GM19193 (cell line): ENCODE measurements around the gene LYL1.

Experiments used
- POLR2A ChIP-seq: IDR thresholded peaks from 4 replicates; pipeline ENCODE4 v1.6.1; 2011; ENCODE audit not compliant: insufficient read depth, insufficient read length; ENCODE audit errors: extremely low read depth

Gene LYL1

DNA sequence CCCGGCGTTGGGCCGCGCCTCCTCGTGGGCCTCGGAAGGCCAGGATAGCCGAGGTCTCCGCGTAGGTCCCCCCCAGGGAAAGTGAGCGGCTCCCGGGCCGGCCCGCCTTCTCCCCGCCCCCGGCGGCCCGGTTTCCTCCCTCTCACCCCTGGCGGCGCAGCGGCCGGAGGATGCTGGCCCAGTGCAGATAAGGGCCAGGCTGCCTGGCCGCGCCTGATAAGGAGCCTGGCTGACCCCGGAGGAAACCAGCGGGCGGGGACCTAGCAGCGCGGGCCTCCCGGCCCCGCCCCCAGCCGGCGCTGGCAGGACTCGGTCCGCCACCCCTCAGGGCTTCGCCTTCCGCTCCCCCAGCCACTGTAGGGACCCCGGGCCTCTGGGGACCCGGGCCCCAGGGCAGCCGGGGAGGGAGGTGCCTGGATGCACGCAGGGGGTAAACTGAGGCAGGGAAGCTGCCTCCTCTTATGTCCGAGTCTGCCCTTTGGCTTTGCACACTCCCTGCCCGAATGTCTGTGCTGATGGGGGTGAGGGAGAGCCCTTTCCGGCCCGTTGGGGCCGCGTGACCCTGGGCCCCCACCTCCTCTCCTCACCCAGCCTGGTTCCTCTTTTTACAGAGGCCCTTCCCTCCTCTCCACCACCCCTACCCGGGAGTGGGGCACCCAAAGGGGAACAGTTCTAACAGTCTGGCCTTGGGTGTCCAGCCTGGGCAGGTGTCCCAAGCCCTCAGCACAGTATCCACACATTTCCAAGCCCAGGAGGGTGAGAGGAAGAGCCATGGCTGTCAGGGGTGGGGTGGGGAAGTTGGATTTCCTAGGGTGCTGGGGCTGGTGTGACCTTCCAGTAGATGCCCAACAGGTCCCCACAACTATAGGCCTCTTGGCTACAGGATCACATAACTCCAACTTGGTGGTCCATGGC, at the start of gene LYL1:
Gene LYL1 (minus strand): TSS at position 193 of the 915 bp plus-strand sequence. CDS start 1,687 bp downstream, outside the sequence.
- peak; percentile 64 for TF ChIP-seq POLR2A

DNA sequence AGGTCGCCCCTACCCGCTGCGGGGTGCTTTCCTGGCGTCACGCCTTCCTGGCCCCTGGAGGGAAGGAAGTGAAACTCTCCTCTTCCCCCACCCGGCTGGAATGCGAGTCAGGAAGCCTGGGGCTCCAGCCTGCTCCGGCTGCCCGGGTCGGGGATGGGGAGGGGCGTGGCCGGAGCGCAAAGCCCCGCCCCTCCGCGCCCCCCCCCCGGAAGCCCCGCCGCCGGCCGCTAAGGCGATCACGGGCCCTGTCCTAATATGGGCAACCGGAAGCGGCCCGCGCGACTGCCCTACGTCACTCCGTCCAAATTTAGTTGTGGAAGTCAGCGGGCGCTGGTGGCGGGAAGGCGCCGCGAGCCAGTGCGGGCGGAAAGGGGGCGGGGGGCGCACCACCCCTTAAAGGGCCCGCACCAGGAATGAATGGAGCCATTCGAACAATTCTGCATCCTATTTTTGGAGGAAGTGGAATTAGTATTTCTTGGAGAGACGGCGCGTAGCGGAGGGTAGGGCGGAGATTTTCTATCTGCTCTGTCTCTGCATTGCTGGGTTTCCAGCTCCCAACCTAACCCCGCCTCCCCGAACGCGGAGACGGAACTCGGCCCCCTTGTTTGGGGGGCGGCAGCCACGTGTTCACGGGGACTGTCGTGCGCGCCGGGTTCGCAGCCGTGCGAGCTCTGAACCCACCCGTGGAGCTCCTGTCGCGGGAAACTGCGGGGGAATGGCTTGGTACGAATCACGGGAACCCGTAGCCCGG, 49.1 kb upstream of the LYL1 start:
- TF ChIP-seq POLR2A, result peak; percentile 56

DNA sequence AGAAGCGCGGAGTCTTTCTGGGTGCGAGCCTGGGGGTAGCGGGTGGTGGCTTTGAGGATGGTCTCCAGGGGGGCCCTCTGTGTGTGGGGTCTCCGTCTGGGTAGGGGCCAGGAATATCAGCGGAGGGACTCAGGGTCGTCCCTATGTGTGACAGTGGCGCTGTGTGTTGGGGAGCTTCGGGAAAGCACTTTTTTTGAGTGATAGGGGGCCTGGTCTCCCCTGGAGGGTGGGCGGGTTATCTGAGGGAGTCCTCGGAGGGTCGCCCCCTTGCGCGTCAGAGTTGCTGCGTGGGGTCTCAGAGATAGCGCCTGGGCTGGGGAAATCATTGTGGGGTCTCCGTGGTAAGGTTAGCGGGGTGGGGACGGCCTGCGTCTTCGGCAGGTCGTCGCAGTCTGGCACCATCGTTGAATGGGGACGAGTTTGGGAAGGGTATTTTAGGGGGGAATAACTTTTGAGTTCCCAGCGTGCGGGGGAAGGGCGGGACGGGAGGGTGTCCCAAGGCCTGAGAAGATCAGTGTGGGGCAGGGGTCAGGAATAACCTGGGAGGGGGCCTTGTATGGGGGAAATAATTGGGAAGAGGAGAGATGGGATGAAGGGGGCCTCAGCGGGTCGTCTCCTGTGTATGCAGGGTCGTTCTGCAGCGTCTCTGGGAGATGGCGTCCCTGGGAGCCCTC, 48.4 kb upstream of the LYL1 start:
- peak; percentile 11 for TF ChIP-seq POLR2A

DNA sequence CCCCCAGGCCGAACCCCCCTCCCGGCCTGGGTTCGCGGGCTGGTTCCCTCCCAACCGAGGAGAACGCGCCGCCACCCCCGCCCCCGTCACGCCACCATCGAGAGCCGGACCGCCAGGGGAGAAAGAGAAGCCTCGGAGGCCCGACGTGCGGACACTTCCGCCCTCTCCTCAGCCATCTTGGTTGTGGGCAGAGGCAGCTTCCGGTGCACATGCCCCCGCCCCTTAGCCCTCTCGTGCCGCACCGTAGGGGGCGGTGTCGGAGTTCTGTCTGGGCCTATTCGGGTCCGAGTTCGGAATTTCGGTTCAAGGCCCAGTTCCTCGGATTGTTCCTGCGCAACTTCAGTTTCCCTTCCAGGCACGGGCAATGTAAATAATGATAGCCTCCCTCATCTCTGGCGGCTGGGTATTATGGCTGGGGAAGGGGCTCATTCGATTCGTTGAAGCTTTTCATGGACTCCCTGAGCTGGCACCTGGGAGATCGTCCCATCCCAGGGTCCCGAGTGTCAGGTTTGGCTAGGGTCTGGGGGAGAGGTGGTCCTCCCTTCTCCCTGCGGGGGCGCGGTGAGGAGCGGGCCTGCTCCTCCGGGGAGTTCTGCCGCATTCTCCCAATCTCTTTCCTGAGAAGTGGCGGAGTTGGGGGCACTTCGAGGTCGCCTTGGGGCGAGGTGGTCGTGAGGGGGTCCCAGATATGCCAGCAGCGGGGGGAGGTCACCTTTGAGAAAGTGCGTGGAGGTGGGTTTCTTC, 47.7 kb upstream of the LYL1 start, which contains the start of the genes IER2 and STX10:
Gene IER2 (plus strand): TSS at position 225 of the 744 bp plus-strand sequence. CDS start 2,776 bp downstream, outside the sequence.
Gene STX10 (minus strand): TSS at position 189 of the 744 bp plus-strand sequence. CDS start 202 bp downstream, outside the sequence.
- TF ChIP-seq POLR2A, result peak; percentile 57

DNA sequence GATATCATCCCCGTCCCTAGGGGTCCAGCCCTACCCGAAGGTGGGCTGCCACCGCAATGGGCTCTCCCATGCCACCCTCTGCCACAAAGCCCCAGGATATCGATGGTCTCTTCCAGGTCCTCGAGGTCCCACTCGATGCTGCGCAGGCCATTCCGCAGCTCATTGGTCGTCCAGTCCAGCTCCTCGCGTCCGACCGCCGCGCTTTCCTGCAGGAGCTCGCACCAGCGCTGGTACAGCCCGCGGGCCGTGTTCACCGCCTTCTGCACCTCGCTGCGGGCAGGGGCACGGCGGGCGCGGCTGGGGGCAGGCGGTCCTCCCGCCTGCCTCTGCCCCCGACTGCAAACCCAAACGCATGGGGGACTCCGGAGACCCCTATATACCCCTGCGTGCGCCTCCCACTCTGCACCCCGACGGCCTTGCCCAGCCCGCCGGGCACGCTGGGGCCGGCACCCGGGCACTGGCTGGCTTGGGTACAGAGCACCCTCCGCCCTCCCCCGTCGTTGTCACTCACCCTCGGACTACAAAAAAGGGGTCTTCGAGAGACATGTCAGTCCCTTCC, 47.0 kb upstream of the LYL1 start:
- TF ChIP-seq POLR2A, result no peak

DNA sequence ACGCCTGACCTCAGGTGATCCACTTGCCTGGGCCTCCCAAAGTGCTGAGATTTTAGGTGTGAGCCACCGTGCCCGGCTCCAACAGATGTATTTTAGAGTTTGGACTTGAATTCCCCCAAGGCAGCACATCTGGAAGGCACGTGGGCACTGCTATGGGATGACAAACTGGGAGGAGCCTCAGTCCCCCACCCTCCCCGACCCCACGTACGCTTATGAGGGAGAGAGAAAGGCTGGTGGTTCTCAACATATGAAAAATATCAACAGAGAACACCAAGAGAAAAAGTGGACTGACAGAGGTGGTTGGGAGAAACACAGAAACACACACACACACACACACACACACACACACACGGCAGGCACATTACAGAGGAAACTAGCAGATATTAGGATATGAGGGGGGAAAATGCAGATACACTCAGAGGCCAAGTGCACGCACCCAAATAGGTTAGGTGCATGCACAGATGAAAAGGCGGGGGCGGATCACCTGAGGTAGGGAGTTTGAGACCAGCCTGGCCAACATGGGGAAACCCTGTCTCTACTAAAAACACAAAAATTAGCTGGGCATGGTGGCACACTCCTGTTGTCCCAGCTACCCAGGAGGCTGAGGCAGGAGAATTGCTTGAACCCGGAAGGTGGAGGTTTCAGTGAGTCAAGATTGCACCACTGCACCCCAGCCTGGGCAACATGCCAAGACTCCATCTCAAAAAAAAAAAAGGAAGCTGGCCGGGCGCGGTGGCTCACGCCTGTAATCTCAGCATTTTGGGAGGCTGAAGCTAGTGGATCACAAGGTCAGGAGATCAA, 44.3 kb upstream of the LYL1 start:
- TF ChIP-seq POLR2A, result no peak

DNA sequence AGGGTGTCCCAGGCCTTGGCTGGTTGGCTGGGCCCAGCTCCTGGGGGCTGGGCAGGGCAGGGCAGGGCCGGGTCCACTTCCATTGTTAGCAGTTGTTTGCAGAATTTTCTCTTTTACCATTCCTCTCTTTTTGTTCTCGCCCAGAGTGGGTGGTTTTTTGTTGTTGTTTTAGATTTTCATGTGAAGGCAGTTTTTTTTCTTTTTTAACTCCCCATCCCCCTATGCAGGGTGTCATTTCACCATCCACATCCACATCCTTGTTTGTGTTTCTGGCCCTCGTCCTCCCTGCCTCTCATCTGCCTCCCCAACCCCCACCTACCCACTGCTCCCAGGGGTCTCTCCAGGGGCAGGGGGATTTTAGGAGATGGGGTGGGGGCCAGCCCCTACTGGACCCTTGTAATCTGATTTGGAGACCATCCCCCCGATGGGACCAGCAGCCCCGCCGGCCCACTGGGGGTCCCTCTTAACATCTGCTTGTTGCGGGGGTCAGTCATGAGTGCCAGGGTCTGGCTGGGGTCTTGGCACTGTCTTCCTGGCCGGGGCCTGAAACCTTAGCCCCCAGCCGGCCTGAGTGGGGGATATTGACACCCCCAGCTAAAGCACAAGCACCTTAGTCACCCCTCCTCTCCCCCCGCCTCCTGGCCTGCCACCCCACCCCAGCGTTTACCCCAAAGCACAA, 37.1 kb upstream of the LYL1 start:
- no peak for TF ChIP-seq POLR2A

DNA sequence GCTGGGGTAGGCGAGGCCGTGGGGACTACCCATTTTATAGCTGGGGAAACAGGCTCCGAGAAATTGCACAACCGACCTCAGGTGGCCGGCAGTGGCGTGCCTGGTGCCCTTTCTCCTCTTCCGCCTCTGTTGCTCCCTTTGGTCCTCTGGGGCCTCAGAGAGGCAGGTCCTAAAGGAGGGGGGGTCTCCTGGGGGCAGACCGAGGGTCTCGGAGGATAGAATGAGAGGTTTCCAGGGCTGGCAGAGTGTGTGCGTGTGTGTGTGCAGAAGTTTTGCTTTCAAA, 36.2 kb upstream of the LYL1 start:
- no peak for TF ChIP-seq POLR2A

DNA sequence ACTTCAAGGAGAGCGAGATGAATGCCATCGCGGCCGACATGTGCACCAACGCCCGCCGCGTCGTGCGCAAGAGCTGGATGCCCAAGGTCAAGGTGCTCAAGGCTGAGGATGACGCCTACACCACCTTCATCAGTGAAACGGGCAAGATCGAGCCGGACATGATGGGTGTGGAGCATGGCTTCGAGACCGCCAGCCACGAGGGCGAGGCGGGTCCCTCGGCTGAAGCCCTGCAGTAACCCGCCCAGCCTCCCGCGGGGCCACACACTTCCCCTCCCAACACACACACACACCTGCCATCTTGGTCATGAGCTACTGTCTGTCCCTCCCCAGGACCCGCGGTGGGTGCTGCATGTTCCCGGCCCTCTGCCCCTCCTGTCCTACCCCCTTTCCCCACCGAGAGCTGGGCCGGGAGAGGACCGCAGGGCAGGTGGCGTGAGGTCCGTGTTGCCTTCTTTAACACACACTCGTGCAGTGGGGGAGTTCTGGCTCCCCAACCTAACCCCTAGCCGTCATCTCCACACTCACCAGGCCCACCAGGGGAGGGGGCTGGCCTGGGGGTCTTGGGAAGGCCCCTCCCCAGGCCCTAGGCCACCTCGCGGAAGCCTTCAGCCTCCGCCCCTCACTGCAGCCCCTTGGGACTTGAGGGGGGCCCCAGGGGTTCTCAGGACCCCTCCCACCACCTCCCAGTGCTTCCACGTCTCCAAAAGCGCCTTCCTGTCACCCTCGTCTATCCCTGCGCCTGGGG, 35.7 kb upstream of the LYL1 start:
- TF ChIP-seq POLR2A, result no peak

DNA sequence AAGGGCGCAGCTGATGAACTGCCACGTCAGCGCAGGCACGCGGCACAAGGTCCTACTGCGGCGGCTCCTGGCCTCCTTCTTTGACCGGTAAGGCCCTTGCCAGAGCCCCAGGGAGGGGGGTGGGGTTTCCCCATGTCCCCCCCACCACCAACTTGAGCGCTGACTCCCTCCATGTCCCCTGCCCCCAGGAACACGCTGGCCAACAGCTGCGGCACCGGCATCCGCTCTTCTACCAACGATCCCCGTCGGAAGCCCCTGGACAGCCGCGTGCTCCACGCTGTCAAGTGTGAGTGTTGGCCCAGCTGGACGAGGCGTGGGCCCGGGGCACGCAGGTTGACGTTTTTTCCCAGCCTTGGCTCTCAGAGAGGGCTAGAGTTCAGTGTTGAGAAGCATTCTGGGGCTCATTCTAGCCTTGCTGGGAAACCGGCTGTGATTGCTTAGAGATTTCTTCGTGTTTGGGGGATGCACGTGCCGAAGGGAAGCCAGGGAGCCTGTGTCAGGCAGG, 34.7 kb upstream of the LYL1 start:
- no peak for TF ChIP-seq POLR2A

DNA sequence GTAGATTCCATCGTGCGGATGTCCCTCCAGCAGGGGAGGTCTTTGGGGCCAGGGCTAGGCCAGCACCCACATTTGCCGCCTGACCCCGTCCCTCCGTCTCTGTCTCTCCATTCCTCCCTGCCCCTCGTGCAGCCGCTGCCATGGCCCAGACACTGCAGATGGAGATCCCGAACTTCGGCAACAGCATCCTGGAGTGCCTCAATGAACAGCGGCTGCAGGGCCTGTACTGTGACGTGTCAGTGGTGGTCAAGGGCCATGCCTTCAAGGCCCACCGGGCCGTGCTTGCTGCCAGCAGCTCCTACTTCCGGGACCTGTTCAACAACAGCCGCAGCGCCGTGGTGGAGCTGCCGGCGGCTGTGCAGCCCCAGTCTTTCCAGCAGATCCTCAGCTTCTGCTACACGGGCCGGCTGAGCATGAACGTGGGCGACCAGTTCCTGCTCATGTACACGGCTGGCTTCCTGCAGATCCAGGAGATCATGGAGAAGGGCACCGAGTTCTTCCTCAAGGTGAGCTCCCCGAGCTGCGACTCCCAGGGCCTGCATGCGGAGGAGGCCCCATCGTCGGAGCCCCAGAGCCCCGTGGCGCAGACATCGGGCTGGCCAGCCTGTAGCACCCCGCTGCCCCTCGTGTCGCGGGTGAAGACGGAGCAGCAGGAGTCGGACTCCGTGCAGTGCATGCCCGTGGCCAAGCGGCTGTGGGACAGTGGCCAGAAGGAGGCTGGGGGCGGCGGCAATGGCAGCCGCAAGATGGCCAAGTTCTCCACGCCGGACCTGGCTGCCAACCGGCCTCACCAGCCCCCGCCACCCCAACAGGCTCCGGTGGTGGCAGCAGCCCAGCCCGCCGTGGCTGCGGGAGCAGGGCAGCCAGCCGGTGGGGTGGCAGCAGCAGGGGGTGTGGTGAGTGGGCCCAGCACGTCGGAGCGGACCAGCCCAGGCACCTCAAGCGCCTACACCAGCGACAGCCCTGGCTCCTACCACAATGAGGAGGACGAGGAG, 32.7 kb upstream of the LYL1 start:
- TF ChIP-seq POLR2A, result no peak

DNA sequence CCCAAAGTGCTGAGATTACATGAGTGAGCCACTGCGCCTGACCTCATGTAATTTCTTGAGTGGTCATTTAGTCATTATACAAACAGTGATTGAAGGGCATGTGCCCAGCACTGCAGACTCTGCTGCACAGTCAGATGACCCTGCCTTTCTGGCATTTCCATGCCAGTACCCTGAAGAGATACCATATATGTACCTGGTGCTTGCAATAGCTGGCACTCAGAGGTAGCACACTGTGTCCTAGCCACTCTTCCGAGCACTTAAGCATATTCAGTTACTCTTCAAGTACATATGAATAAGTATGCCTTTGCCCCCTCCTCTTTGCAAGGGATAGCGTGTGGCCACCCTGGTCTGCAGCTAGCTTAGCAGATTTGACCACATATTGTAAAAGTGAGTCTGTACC, 32.0 kb upstream of the LYL1 start:
- no peak for TF ChIP-seq POLR2A
